H9 (cell line): Measurements from ENCODE around the gene ANKRD29. TPM values are rescaled to one million over a fixed set of nuclear protein-coding genes. Genes with fewer than 3 reads are reported as not detected.

Source experiments
- DNase-seq: peaks from one replicate; pipeline ENCODE4 v3.0.0-alpha.2; 2017
- H2AFZ ChIP-seq: one replicate; pipeline ENCODE4 v1.6.1; 2013; ENCODE audit warnings: mild to moderate bottlenecking, low read length, control low read depth, moderate library complexity
- H2AK5ac ChIP-seq: 2 replicates; pipeline ENCODE4 v1.6.1; 2013; ENCODE audit warnings: low read length, control low read depth, mixed read lengths; ENCODE audit not compliant: insufficient read length
- H2BK120ac ChIP-seq: one replicate; pipeline ENCODE4 v1.6.1; 2013; ENCODE audit warnings: low read depth, mild to moderate bottlenecking, low read length, control low read depth, inconsistent platforms; ENCODE audit not compliant: poor library complexity, severe bottlenecking
- H2BK12ac ChIP-seq: 2 replicates; pipeline ENCODE4 v1.6.1; 2013; ENCODE audit warnings: low read length, control low read depth, mixed read lengths, low read depth; ENCODE audit not compliant: insufficient read length
- H2BK15ac ChIP-seq: 2 replicates; pipeline ENCODE4 v1.6.1; 2013; ENCODE audit warnings: low read depth, low read length, control low read depth
- H2BK20ac ChIP-seq: one replicate; pipeline ENCODE4 v1.6.1; 2013; ENCODE audit warnings: low read depth, mild to moderate bottlenecking, low read length, control low read depth, inconsistent platforms; ENCODE audit not compliant: poor library complexity, severe bottlenecking
- H2BK5ac ChIP-seq: 2 replicates; pipeline ENCODE4 v1.6.1; 2013; ENCODE audit warnings: low read length, control low read depth, mixed read lengths; ENCODE audit not compliant: insufficient read length
- H3K14ac ChIP-seq: 2 replicates; pipeline ENCODE4 v1.6.1; 2013; ENCODE audit warnings: low read length, control low read depth; ENCODE audit not compliant: insufficient read depth
- H3K18ac ChIP-seq: 2 replicates; pipeline ENCODE4 v1.6.1; 2013; ENCODE audit warnings: low read depth, mild to moderate bottlenecking, mixed read lengths, low read length, control low read depth; ENCODE audit not compliant: insufficient read length
- H3K23ac ChIP-seq: 2 replicates; pipeline ENCODE4 v1.6.1; 2013; ENCODE audit warnings: low read length, control low read depth, mixed read lengths, low read depth; ENCODE audit not compliant: insufficient read length
- H3K23me2 ChIP-seq: 2 replicates; pipeline ENCODE4 v1.6.1; 2013; ENCODE audit warnings: low read depth, mild to moderate bottlenecking, mixed read lengths, low read length, control low read depth; ENCODE audit not compliant: insufficient read length, poor library complexity, severe bottlenecking
- H3K27ac ChIP-seq: 2 replicates; pipeline ENCODE4 v1.5.1; 2013; ENCODE audit warnings: low read length, control low read depth, mixed read lengths, low read depth; ENCODE audit not compliant: insufficient read length
- H3K27me3 ChIP-seq: 2 replicates; pipeline ENCODE4 v1.6.1; 2013; ENCODE audit warnings: low read length, control low read depth, inconsistent platforms; ENCODE audit not compliant: insufficient read depth
- H3K4ac ChIP-seq: 2 replicates; pipeline ENCODE4 v1.6.1; 2013; ENCODE audit warnings: low read depth, mild to moderate bottlenecking, control low read depth, inconsistent platforms, low read length, moderate library complexity
- H3K4me1 ChIP-seq: 2 replicates; pipeline ENCODE4 v1.6.1; 2013; ENCODE audit warnings: low read length, control low read depth, inconsistent platforms; ENCODE audit not compliant: insufficient read depth
- H3K4me2 ChIP-seq: 2 replicates; pipeline ENCODE4 v1.6.1; 2013; ENCODE audit warnings: low read length, control low read depth, mixed read lengths; ENCODE audit not compliant: insufficient read length, insufficient read depth
- H3K56ac ChIP-seq: 2 replicates; pipeline ENCODE4 v1.6.1; 2013; ENCODE audit warnings: low read depth, mild to moderate bottlenecking, mixed read lengths, low read length, control low read depth; ENCODE audit not compliant: insufficient read length
- H3K79me1 ChIP-seq: 2 replicates; pipeline ENCODE4 v1.6.1; 2013; ENCODE audit warnings: low read depth, mild to moderate bottlenecking, moderate library complexity, low read length, control low read depth, inconsistent platforms; ENCODE audit not compliant: insufficient read depth, poor library complexity, severe bottlenecking
- H3K79me2 ChIP-seq: 2 replicates; pipeline ENCODE4 v1.6.1; 2013; ENCODE audit warnings: low read length, control low read depth, inconsistent platforms; ENCODE audit not compliant: insufficient read depth
- H3K9ac ChIP-seq: 2 replicates; pipeline ENCODE4 v1.6.1; 2013; ENCODE audit warnings: low read length, control low read depth, mixed read lengths; ENCODE audit not compliant: insufficient read length; ENCODE audit errors: extremely low read depth
- H3K9me3 ChIP-seq: one replicate; pipeline ENCODE4 v1.6.1; 2013; ENCODE audit warnings: low read depth, low read length, inconsistent platforms; ENCODE audit not compliant: control insufficient read depth
- H3T11ph ChIP-seq: one replicate; pipeline ENCODE4 v1.6.1; 2013; ENCODE audit warnings: mild to moderate bottlenecking, low read length, control low read depth, inconsistent platforms
- H4K20me1 ChIP-seq: one replicate; pipeline ENCODE4 v1.6.1; 2013; ENCODE audit not compliant: control insufficient read depth, insufficient read length, insufficient read depth
- H4K5ac ChIP-seq: 2 replicates; pipeline ENCODE4 v1.6.1; 2013; ENCODE audit warnings: low read depth, mild to moderate bottlenecking, mixed read lengths, low read length, control low read depth; ENCODE audit not compliant: insufficient read length
- H4K8ac ChIP-seq: replicated peaks from 2 replicates; pipeline ENCODE4 v1.6.1; 2013; ENCODE audit warnings: low read length, control low read depth, mixed read lengths, low read depth; ENCODE audit not compliant: insufficient read length
- H4K91ac ChIP-seq: 2 replicates; pipeline ENCODE4 v1.6.1; 2013; ENCODE audit warnings: low read depth, mild to moderate bottlenecking, moderate library complexity, mixed read lengths, low read length, control low read depth; ENCODE audit not compliant: insufficient read length
- H3K27ac Mint-ChIP-seq, 3 experiments: 2 replicates in 2 of 3; 3 replicates in 1 of 3; pipeline ENCODE4 v1.8.0; 2020 to 2021; ENCODE audit warnings: mixed read lengths in 3 of 3, mild to moderate bottlenecking in 1 of 3, moderate library complexity in 1 of 3
- H3K27me3 Mint-ChIP-seq: 2 replicates; pipeline ENCODE4 v1.8.0; 2021; ENCODE audit warnings: low read depth, mild to moderate bottlenecking, moderate library complexity, mixed read lengths
- H3K36me3 Mint-ChIP-seq, 3 experiments: 2 replicates in 2 of 3; 3 replicates in 1 of 3; pipeline ENCODE4 v1.8.0; 2020 to 2021; ENCODE audit warnings: low read depth in 3 of 3, mixed read lengths in 3 of 3; ENCODE audit not compliant: insufficient read depth in 1 of 3
- H3K4me1 Mint-ChIP-seq, 2 experiments: 2 replicates each; pipeline ENCODE4 v1.8.0; 2020; ENCODE audit warnings: mixed read lengths in 2 of 2
- H3K4me3 Mint-ChIP-seq, 2 experiments: 2 replicates in 1 of 2; 3 replicates in 1 of 2; pipeline ENCODE4 v1.8.0; 2020 to 2021; ENCODE audit warnings: mild to moderate bottlenecking in 2 of 2, mixed read lengths in 2 of 2, moderate library complexity in 1 of 2
- H3K9me3 Mint-ChIP-seq, 2 experiments: 2 replicates in 1 of 2; 3 replicates in 1 of 2; pipeline ENCODE4 v1.8.0; 2020; ENCODE audit warnings: mild to moderate bottlenecking in 2 of 2, mixed read lengths in 2 of 2, moderate library complexity in 1 of 2
- CTCF ChIP-seq: fragments of 200-600 bp; sonication (generic); conservative IDR thresholded peaks from 3 replicates; pipeline ENCODE4 v1.8.0; 2021; ENCODE audit warnings: antibody characterized with exemption, mild to moderate bottlenecking
- WGBS: extraction: QIAGEN DNeasy Blood & Tissue Kit; methylation state at CpG from one replicate; pipeline ENCODE4 v1.1.7; 2013; ENCODE audit warnings: missing lambda C conversion rate, low lambda C conversion rate, mixed read lengths; ENCODE audit not compliant: insufficient read length; ENCODE audit errors: extremely low coverage; 5-methylcytosine and 5-hydroxymethylcytosine counted together
- total RNA-seq: library from RNA; stranded (reverse); gene quantifications from 2 replicates; pipeline ENCODE4 v1.2.1, GENCODE V29; 2021

Gene ANKRD29
- total RNA-seq, 1 experiment from 2014 or later, result 2.1 TPM

DNA sequence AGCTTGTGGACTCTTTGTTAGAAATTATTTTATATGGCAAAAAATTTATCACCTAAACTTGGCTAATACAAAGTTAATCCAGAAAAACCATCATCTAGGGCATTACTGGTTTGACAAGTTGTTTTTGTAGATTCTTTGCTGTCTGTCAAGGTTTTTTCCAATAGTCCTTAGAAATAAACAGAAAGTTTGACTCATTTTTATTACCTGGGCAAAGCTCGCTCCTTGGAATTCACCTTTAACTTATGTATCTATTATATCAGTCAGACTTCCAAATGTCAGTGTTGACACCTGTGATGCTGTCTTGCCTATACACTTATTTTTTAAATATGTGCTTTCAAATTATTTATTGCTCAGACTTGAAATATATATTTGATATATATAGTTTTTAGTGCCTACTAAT is 48.2 kb upstream of the ANKRD29 start:
- Histone ChIP-seq H4K8ac (no peak overlapping the region), H2BK15ac (no peak overlapping the region), H2BK12ac (no peak overlapping the region), H3K4ac (no peak overlapping the region), H4K20me1 (no peaks in the 10 kb centered on the region), H3K79me2 (no peaks in the 10 kb centered on the region), H3K9me3 (no peaks in the 10 kb centered on the region), H3K18ac (no peak overlapping the region), H2AK5ac (no peak overlapping the region), H3K4me2 (no peak overlapping the region), H3K23ac (no peak overlapping the region), H2AFZ (no peak overlapping the region), H3K4me1 (peaks cover 3% of the 10 kb centered on the region; the same call in 1 of the 2 replicates), H2BK120ac (no peak overlapping the region), H2BK20ac (no peak overlapping the region), H3K27ac (no peak overlapping the region), H4K5ac (no peak overlapping the region), H3K27me3 (no peaks in the 10 kb centered on the region), H3K56ac (no peak overlapping the region), H4K91ac (no peak overlapping the region), H2BK5ac (no peak overlapping the region), H3K23me2 (no peaks in the 10 kb centered on the region), H3K79me1 (no peaks in the 10 kb centered on the region), H3K9ac (no peak overlapping the region), H3T11ph (no peak overlapping the region), H3K14ac (no peak overlapping the region)
- no peak for TF ChIP-seq CTCF
- H3K4me3 Mint-ChIP-seq, result no peak overlapping the region
- H3K36me3 Mint-ChIP-seq, result no peaks in the 10 kb centered on the region
- no peak for DNase-seq
- peaks cover 0 to 4% of the 10 kb centered on the region in 2 experiments; a peak in 3 of 5 replicates for H3K9me3 Mint-ChIP-seq
- no CpG with 5 or more reads among the region's 1 CpG for WGBS
- no peaks in the 10 kb centered on the region for H3K27me3 Mint-ChIP-seq
- peaks cover 0 to 3% of the 10 kb centered on the region in 2 experiments; a peak in 2 of 4 replicates for H3K4me1 Mint-ChIP-seq
- no peak overlapping the region for H3K27ac Mint-ChIP-seq
